AG08395 (cell line): ENCODE data around the gene PITX2.

Source experiments
- DNase-seq: peaks from one replicate; pipeline ENCODE4 v3.0.0; 2012; ENCODE audit warnings: mixed read lengths, low spot score

Gene PITX2

GRCh38 chr4:110636680-110637407, 14.0 kb upstream of the PITX2 start:
- peak; percentile 91 for DNase-seq

GRCh38 chr4:110636171-110636679, 13.3 kb upstream of the PITX2 start:
- no peak for DNase-seq

DNA sequence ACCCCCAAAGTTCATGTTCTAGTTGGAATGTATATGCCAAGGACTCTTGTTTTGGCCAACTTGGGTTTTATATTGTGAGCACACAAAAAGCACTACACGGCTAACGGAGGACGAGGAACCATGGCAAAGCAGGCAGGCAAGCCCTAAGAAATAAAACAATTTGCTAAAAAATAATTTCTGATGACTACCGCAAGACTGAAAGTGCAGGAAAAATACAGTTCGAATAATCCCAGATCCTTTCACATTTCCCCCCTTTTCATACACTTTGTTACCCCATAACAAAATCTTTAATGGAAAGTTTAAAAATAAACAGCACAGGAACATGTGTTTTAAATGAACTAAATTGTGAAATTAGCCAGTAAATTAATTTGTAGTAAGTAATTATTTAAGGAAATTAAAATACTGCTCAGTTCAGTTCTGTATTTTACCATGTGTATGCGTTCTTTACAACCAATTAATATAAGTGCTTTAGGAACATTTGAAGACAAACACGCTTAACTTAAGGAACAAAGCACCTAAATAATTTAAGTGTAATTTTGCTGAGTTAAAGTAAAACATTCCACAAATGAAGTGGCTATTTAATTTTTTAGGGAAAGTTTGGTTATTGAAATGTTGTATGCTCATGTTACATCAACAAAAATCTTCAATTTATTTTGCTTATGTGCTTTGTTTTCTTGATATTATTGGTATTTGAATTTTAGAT, 12.4 kb upstream of the PITX2 start:
- DNase-seq, result no peak

- DNase-seq, result no peak
Measured at GRCh38 chr4:110634350-110635162, 11.7 kb upstream of the PITX2 start.

DNA sequence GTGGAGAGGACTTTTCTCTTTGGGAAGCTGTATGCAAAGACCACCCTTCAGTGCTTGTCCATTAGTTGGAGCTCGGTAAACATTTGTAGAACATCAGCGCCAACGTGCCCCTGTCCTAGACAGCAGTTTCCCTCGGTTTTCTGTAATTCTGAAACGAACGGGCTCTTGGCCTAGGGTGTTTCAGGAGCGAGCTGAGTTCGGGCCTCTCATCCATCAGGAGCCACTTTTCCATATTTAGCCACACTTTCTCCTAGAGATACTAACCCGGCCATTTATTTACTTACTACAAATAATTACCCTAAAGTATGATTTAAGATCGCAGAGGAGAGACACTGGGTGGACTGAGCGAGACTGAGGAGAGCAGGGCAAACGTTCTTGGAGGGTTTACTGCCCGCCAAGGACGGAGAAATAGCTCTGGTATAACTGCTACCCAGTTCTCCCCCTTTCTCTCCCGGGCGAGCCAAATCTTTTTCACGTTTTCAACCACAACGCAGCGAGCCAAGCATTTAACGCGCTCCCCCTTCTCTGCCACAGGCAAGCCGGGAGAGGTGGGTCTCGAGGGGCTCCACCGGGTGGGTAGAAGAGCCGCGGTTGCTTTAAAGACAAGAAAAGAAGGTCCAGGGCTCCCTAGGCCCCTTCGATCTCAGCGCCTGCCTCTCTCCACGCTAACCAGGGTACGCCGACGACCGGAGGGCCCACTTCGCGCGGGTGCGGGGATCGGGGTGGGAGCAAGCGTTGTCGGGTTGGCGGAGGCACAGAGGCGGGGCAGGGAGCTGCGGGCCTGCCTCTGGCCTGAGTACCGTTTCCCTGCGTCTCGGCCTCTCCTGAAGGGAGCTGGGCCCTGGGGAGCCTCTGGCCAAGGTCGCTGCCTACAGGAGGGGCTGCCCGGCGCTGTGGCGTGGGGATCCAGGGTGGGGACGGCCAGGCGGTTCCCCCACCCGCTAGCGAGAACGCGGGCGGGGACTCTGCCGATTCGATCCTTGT, 10.8 kb upstream of the PITX2 start:
- DNase-seq, result no peak

GRCh38 chr4:110632506-110633357, 9.9 kb upstream of the PITX2 start:
- DNase-seq, result no peak

DNA sequence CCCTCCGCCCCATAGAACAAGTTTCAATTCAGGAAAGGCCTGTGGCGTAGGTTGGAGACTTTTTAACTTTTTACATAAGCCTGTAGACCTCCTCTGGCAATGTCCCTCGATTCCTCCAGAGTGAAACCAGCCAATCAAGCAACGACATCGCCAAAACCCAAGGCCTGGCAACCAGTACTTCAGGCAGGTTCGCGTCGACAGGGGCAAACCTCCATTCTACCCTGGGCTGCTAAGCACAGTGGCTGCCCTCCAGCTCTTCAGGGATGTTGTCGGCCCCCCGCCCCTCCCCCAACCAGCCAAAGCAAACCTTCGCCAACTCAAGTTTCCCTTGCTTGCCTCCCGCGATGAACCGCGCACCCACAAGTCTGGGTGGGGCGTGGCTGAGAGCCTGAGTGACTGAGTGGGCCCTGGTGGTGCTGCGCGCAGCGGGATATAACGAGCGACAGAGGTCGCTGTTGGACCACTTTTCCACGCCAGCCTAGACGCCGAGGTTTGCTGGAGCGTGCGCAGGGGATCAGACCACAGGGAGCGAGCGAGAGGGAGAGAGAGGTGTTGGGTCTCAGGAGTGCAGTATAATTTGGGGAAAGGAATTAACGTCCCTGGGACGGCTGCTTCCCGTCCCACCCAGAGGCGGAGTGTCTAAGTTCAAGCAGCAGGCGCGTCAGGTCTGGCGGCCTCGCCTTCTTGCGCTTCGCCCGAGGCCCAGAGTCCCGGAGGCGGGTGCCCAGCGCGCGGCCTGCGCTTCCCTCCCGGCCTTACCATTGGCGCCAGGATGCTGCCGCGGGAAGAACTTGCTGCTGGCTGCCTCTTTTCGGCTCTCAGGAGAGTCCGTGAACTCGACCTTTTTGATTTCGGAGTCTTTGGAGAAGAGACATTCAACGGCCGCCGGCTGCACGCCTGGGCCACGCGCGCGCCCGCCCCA, 9.0 kb upstream of the PITX2 start:
- DNase-seq, result peak; percentile 81

DNA sequence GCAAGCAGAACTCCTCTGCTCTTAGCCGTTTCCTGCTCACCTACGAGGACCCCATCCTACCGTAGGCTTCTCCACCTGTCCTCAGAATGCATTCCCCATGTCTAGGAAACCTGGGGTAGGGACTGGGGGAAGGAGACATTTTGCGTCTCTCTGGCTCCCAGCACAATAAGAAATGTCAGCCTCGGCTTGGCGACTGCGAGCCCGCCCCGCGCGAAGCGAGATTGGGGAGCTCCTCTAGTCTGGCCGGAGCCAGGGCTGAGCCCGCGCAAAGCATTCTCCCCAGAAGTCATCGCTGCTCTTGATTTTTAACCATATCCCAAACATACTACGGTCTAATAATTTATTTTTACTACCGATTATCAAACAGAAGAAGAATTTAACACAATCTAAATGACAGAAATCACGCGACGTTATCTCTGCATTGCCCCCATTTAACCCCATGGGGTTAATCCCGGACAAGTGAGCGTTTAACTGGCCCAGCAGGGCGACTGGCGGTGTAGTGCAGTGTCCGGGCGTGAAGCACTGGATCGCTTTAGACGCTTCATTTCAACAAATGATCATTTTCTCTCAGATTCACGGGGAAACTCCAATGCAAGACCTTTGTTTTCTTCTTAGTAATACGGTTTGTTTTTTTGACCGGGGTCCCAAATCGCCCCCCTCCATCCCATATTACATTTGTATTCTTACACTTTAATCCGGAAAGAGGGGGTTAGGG, 8.0 kb upstream of the PITX2 start:
- no peak for DNase-seq

DNA sequence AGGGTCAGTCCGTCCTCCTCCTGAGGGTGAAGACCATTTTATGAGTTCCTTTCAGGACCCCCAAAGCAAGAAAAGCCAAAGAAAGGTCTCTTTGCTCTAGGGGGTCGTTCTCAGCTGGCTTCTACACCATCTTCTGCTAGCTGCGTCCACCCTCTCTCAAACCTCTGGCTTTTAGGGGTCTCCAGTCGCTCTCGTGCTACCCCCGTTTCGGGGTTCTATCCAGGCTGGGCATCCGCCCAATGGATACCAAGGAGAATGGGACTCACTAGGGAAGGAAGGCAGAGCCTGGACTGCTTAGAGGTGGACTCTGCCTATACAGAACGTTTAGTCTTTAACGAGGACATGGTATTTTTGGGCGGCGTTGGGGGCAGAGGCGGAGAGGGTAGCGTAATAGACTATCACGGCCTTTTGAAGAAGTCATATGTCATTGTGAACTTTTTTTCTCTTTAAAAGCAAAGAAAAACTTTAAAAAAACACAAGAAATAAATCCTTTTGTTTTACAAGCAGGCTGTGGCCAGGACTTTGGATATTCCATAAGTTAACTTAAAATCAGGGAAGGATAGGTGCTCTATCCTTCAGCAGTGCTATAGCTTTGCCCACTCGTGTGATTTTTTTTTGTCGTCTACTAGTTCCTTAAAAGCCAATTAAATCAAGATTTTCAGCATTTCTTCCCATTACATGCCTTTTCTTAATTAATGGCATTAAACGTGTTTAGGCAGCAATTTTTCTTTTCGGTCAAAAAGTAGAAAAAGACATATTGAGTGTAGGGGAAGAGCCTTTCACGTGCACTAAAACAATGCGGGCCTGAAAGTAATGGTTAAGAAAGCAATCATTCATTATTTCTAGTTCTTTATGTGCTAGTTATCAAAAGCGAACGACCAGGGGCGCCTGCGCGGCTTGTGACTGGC, 7.2 kb upstream of the PITX2 start:
- DNase-seq, result no peak

GRCh38 chr4:110629214-110629754, 6.4 kb upstream of the PITX2 start:
- DNase-seq, result no peak

DNA sequence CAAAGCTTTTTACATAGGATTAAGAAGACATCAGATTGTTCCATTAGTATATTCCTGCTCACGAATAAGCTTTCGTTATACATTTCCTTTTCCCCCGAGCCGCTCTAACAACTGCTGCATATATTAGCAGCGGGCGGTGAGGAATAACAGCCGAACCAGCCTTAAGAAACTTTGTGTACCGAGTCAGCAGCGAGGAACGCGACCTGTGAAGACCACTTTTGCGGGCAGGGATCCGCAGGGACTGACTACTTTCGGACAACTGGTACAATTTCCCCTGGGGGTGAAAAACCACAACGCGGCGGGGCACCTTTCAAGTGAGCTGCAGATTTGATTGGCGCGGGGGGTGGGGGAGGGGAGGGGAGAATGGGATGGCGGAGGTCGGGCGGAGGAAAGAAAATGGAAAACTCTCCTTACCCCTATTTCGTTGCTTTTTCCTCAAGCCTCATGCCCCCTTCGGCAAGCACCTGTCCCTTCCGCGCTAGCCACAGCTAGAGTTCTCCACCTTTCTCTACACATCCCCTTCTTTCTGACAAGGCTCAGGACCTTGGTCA, 5.9 kb upstream of the PITX2 start:
- no peak for DNase-seq

GRCh38 chr4:110627977-110628662, 5.2 kb upstream of the PITX2 start:
- no peak for DNase-seq

DNA sequence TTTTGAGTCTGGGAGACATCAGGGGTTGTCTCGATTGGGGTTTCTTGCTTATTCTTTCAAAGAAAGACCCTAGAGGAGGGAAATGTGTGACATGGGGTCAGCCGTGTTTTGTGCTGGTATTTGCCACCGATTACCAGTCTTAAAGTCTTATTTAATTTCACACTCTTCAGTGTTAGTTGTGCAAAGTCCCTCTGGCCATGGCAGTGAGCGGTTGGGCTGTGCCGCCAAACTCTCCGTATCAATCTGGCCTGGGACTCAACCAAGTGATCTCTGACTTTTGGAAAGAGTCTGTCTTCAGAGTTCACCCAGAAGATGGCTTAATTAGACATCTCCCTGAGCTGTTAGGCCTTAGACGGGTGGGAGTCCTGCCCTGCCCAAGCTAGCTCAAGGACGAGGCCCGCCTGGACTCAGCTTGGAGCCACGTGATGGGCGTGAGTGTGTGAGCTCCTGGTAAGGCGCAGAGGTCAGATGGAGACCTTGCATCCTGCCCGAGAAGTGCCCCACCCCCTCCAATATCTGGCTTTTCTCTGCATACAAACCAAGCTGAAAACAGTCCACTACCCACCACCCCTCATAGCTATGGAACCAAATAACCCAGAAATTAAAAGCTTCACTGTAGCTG, 3.8 kb upstream of the PITX2 start:
- no peak for DNase-seq

DNA sequence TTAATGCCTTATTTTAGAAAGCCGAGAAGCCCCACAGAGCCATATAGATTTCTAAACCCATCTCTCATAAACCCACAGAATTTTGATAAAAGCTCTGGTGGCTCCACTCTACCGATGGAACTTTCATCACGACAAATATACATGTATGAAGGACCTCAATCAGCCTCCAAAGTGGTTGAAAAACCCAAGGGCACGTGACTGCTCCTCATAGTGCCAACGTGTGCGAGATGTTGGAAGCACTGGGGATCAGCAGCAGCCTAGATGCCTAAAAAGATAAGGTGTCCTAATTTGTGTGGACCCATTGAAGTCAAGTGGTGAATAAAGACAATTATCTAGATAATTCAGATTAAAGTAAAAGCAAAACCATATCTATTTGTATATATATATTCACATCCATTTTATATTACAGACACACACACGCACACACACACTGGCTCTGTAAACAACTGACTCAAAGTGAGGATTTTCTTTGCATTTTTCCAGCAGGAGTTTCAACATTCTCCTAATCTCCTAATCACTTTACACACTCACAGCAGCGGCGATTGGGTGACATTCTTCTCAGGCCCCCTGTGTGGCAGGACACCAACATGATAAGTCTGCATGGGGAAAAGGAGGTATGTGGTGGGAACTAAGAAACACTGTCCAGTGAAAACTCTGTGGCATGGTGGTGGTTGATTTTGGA, 2.8 kb upstream of the PITX2 start:
- no peak for DNase-seq

- no peak for DNase-seq
Measured at GRCh38 chr4:110624904-110625494, 2.1 kb upstream of the PITX2 start.
